ENCODE data around the gene OR2S2.
A peak's percentile ranks its signal among the peaks of the same experiment; 100 is the strongest.
"Not testable (repeated sequence)": the region's sequence is repeated elsewhere in the genome, so short reads cannot be mapped to it uniquely, and the experiment has no call there.

Gene OR2S2

GRCh38 chr9:35939679-35940250, 18.2 kb downstream of the OR2S2 start:
- no peak for DNase-seq (ENCODE audit: extremely low read depth, low read depth)
- no peak for TF ChIP-seq CTCF (IDR thresholded peaks at IDR 0.05; ENCODE audit: low read depth, low read length)

GRCh38 chr9:35938474-35939356, 19.2 kb downstream of the OR2S2 start:
- no peak for DNase-seq (ENCODE audit: extremely low read depth, low read depth)
- TF ChIP-seq CTCF (IDR thresholded peaks at IDR 0.05; ENCODE audit: low read depth, low read length), result no peak

- DNase-seq (ENCODE audit: extremely low read depth, low read depth), result no peak
- no peak for TF ChIP-seq CTCF (IDR thresholded peaks at IDR 0.05; ENCODE audit: low read depth, low read length)
Observed at GRCh38 chr9:35937227-35937626, 20.7 kb downstream of the OR2S2 start.

GRCh38 chr9:35935755-35936509, 22.0 kb downstream of the OR2S2 start:
- peak; percentile 19 for DNase-seq (ENCODE audit: extremely low read depth, low read depth)
- TF ChIP-seq CTCF (IDR thresholded peaks at IDR 0.05; ENCODE audit: low read depth, low read length), result no peak

- no peak for DNase-seq (ENCODE audit: extremely low read depth, low read depth)
- TF ChIP-seq CTCF (IDR thresholded peaks at IDR 0.05; ENCODE audit: low read depth, low read length), result no peak
Observed at GRCh38 chr9:35935261-35935660, 22.7 kb downstream of the OR2S2 start.

- not testable (repeated sequence) for DNase-seq (ENCODE audit: extremely low read depth, low read depth)
Observed at GRCh38 chr9:35934069-35934468, 23.9 kb downstream of the OR2S2 start.

- no peak for DNase-seq (ENCODE audit: extremely low read depth, low read depth)
- no peak for TF ChIP-seq CTCF (IDR thresholded peaks at IDR 0.05; ENCODE audit: low read depth, low read length)
Observed at GRCh38 chr9:35933550-35934067, 24.3 kb downstream of the OR2S2 start.

Data from AG09319 (cell line).